Calu3 (cell line): ENCODE results near the gene CAPN3. TPM values are rescaled to one million over a fixed set of nuclear protein-coding genes. Genes with fewer than 3 reads are reported as not detected.

Experiments
- BruUV-seq: library from RNA; stranded (reverse); fragments of 400-500 nt; replicated peaks from 2 replicates; lab custom pipeline; 2021; lab: Mats Ljungman, UMichigan
- CTCF ChIA-PET: fragments of 300-600 bp; sonication (Branson Sonifier 250); formaldehyde crosslinking; loops from one replicate; lab custom pipeline; 2022; ENCODE audit warnings: antibody characterized with exemption; lab: Charles Lee
- DNase-seq: peaks from one replicate; pipeline ENCODE4 v3.0.0; 2022
- H3K27ac Mint-ChIP-seq: one replicate; pipeline ENCODE4 v1.8.0; 2022; ENCODE audit warnings: mixed read lengths; ENCODE audit not compliant: unreplicated experiment
- H3K27me3 Mint-ChIP-seq: one replicate; pipeline ENCODE4 v1.8.0; 2022; ENCODE audit warnings: mixed read lengths; ENCODE audit not compliant: unreplicated experiment
- H3K36me3 Mint-ChIP-seq: one replicate; pipeline ENCODE4 v1.8.0; 2022; ENCODE audit warnings: mild to moderate bottlenecking, moderate library complexity, mixed read lengths; ENCODE audit not compliant: insufficient read depth, unreplicated experiment
- H3K4me1 Mint-ChIP-seq: one replicate; pipeline ENCODE4 v1.8.0; 2022; ENCODE audit warnings: mild to moderate bottlenecking, low read depth, mixed read lengths; ENCODE audit not compliant: unreplicated experiment
- H3K4me3 Mint-ChIP-seq: one replicate; pipeline ENCODE4 v1.8.0; 2022; ENCODE audit warnings: mild to moderate bottlenecking, low read depth, moderate library complexity, mixed read lengths; ENCODE audit not compliant: unreplicated experiment
- H3K9me3 Mint-ChIP-seq: one replicate; pipeline ENCODE4 v1.8.0; 2022; ENCODE audit warnings: low read depth, mixed read lengths; ENCODE audit not compliant: unreplicated experiment
- intact Hi-C: fragments of 100-400 bp; cut with micrococcal nuclease; formaldehyde crosslinking; loops from one replicate; pipeline ENCODE4 v1.10.0; 2022; ENCODE audit not compliant: unreplicated experiment
- total RNA-seq: library from RNA; stranded (reverse); gene quantifications from 2 replicates; pipeline ENCODE4 v1.2.3, GENCODE V29; 2022
- TF ChIP-seq, protein P1 (sequence below): fragments of 200-600 bp; IDR thresholded peaks from one replicate; pipeline ENCODE4 v1.8.0; 2022; ENCODE audit warnings: antibody characterized with exemption; ENCODE audit not compliant: unreplicated experiment

The CAPN3 gene
- total RNA-seq, 1 experiment from 2014 or later = 2.3 TPM

DNA sequence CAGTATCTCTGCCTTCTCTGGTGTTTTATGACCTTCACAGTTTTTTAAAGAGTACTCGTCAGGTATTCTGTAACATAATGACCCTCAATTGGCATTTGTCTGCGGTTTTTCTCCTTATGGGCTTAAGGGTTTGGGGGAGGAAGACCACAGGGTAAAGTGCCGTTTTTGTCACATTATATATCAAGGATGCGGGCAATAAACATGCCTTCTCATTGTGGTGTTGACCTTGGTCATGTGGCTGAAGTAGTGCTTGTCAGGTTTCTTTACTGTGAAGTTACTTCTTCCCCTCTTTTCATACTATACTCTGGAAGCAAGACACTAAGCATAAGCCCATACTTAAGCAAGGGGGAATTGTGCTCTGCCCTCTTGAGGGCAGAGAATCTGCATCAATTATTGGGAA lies 16.6 kb downstream of the CAPN3 start:
- CTCF ChIA-PET = no interaction called here

DNA sequence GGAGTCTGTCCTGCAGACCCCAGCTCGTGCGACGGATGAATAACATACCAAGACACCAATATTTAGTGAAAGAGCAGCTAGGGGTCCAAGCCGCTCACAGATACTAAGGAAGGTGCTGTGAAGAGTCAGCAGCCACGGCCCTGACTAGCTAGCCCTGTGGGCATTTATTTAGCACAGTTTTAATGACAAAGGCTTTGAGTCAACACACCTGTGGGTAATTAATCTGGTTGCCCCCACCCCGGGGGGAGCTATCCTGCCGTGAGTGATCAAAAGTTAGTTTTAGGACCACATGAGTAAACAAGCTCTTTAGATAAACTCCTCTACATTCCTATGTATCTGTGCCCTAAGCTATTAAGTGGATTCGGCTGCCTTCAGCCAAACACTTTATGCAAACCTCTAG lies 18.7 kb downstream of the CAPN3 start:
- BruUV-seq = no TSS peak
- CTCF ChIA-PET = no interaction called here
- TF ChIP-seq, protein P1, sequence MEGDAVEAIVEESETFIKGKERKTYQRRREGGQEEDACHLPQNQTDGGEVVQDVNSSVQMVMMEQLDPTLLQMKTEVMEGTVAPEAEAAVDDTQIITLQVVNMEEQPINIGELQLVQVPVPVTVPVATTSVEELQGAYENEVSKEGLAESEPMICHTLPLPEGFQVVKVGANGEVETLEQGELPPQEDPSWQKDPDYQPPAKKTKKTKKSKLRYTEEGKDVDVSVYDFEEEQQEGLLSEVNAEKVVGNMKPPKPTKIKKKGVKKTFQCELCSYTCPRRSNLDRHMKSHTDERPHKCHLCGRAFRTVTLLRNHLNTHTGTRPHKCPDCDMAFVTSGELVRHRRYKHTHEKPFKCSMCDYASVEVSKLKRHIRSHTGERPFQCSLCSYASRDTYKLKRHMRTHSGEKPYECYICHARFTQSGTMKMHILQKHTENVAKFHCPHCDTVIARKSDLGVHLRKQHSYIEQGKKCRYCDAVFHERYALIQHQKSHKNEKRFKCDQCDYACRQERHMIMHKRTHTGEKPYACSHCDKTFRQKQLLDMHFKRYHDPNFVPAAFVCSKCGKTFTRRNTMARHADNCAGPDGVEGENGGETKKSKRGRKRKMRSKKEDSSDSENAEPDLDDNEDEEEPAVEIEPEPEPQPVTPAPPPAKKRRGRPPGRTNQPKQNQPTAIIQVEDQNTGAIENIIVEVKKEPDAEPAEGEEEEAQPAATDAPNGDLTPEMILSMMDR = no peak
- H3K27ac Mint-ChIP-seq = no peak overlapping the region
- H3K9me3 Mint-ChIP-seq = no peaks in the 10 kb centered on the region
- H3K27me3 Mint-ChIP-seq = no peaks in the 10 kb centered on the region
- no peak for DNase-seq
- intact Hi-C loops = no loop called here
- H3K4me3 Mint-ChIP-seq = no peak overlapping the region
- no peaks in the 10 kb centered on the region for H3K4me1 Mint-ChIP-seq
- H3K36me3 Mint-ChIP-seq = no peaks in the 10 kb centered on the region

More for the DNA sequence above, 16.6 kb downstream of the CAPN3 start:
- no peak for DNase-seq
- Mint-ChIP-seq H3K27ac (no peak overlapping the region), H3K9me3 (no peaks in the 10 kb centered on the region), H3K27me3 (no peaks in the 10 kb centered on the region), H3K36me3 (no peaks in the 10 kb centered on the region), H3K4me1 (no peaks in the 10 kb centered on the region), H3K4me3 (no peak overlapping the region)
- BruUV-seq = no TSS peak
- intact Hi-C loops = no loop called here
- TF ChIP-seq, protein P1 = no peak

DNA sequence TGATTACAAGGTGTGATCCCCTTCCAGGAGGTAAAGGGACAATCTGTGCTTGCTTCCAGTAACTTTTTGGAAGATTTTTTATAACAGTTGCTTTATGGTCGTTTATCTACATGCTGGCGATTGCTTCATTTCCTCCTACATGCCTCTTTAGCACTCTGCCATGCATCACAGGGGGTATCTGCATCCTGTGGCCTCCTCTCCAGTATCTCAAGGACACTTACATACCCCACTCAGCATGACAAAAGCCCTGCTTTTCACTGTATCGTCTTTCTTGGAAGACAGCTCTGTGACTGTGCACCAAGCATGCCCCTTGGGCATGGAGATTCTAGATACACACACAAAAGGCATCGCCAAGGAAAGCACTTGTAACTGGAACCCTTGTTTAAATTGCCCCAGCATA lies 25.3 kb downstream of the CAPN3 start:
- Mint-ChIP-seq H3K36me3 (no peaks in the 10 kb centered on the region), H3K9me3 (no peaks in the 10 kb centered on the region), H3K27me3 (no peaks in the 10 kb centered on the region), H3K27ac (no peak overlapping the region), H3K4me3 (no peak overlapping the region), H3K4me1 (no peaks in the 10 kb centered on the region)
- intact Hi-C loops = no loop called here
- CTCF ChIA-PET = interaction anchor here (0.8 kb wide), 1 partner anchor 176 kb away, joined by 3 read pairs; the partner anchor contains the start of gene VPS39
- TF ChIP-seq, protein P1 = no peak
- no peak for DNase-seq
- no TSS peak for BruUV-seq

DNA sequence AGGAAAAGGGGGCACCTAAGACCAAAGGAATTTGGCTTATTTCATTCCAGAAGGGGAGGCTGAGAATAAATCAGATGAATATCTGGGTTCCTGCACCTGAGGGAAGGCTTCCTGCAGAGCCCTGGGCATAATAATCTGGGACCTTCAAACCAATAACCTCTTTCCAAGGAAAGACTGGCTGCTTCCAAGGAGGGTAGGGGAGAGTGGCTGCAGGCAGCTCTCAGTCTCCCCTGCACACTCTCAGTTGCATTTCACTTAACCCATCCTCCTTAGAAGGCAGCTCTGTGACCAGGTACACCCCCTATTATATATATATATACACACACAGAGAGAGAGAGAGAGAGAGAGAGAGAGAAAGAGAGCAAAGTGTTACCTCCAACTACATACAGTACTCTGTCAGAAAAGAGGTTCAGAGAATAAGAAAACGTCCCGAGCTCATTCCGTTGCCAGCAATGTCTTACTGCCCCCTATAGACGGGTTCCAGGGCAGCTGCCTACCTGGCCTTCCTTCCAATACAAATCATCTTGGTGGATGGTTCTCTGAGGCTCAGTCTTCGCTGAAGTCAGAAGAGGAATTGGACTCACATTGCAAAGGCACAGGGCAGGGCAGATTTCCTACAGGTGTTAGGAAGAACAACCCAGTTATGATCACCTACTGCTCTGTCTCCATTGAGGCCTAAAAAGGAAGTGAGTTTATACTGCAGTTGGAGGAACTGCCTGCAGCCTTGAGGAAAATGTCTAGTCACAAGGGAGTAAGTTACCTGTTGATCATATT lies 26.1 kb downstream of the CAPN3 start:
- no peaks in the 10 kb centered on the region for H3K36me3 Mint-ChIP-seq
- TF ChIP-seq, protein P1 = no peak
- DNase-seq = peak; percentile 45
- no peaks in the 10 kb centered on the region for H3K9me3 Mint-ChIP-seq
- no peaks in the 10 kb centered on the region for H3K4me1 Mint-ChIP-seq
- BruUV-seq = no TSS peak
- H3K4me3 Mint-ChIP-seq = no peak overlapping the region
- intact Hi-C loops = no loop called here
- CTCF ChIA-PET = interaction anchor here (0.8 to 1.1 kb wide), 2 partner anchors 177 to 229 kb away, joined by 3 to 4 read pairs; partner anchors contain the start of genes PLA2G4F and VPS39
- no peak overlapping the region for H3K27ac Mint-ChIP-seq
- no peaks in the 10 kb centered on the region for H3K27me3 Mint-ChIP-seq
